LNCAP (cell line): ENCODE data around the gene ZNF579.

ENCODE experiments used
- TF ChIP-seq, protein P1 (sequence below): fragments of 450-650 bp; IDR thresholded peaks from 2 replicates; pipeline ENCODE4 v1.5.1; 2017; ENCODE audit warnings: mild to moderate bottlenecking

The ZNF579 gene

DNA sequence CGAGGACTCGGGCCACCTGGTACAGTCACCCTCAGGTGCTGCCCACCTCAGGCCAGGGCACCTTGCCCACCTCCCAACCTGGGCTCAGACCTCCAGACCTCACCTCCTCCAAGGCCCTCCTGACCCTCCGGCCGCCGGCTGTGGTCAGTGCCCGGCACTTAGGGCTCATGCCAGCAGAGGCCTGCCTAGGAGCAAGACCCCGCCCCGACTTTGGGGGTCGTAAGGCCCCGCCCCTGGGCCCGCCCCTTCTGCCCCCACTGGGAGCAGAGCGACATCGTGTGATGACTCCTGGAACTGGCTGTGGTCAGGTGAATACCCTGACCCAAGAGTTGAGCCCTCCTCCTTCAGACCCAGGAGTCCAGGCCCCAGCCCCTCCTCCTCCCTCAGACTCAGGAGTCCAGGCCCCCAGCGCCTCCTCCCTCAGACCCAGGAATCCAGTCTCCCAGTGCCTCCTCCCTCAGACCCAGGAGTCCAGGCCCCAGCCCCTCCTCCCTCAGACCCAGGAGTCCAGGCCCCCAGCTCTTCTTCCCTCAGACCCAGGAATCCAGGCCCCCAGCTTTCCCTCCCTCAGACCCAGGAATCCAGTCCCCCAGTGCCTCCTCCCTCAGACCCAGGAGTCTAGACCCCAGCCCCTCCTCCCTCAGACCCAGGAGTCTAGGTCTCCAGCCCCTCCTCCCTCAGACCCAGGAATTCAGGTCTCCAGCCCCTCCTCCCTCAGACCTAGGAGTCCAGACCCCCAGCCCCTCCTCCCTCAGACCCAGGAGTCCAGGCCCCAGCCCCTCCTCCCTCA lies 43.5 kb downstream of the ZNF579 start, which contains the start of gene SBK2:
Gene SBK2, minus strand, starts transcription at position 183 of the 790 bp plus-strand sequence. CDS start 839 bp downstream, outside the sequence.
- TF ChIP-seq, protein P1, sequence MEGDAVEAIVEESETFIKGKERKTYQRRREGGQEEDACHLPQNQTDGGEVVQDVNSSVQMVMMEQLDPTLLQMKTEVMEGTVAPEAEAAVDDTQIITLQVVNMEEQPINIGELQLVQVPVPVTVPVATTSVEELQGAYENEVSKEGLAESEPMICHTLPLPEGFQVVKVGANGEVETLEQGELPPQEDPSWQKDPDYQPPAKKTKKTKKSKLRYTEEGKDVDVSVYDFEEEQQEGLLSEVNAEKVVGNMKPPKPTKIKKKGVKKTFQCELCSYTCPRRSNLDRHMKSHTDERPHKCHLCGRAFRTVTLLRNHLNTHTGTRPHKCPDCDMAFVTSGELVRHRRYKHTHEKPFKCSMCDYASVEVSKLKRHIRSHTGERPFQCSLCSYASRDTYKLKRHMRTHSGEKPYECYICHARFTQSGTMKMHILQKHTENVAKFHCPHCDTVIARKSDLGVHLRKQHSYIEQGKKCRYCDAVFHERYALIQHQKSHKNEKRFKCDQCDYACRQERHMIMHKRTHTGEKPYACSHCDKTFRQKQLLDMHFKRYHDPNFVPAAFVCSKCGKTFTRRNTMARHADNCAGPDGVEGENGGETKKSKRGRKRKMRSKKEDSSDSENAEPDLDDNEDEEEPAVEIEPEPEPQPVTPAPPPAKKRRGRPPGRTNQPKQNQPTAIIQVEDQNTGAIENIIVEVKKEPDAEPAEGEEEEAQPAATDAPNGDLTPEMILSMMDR = no peak

- TF ChIP-seq, protein P1 = no peak
Measured at GRCh38 chr19:55536366-55536765, 44.3 kb downstream of the ZNF579 start.

DNA sequence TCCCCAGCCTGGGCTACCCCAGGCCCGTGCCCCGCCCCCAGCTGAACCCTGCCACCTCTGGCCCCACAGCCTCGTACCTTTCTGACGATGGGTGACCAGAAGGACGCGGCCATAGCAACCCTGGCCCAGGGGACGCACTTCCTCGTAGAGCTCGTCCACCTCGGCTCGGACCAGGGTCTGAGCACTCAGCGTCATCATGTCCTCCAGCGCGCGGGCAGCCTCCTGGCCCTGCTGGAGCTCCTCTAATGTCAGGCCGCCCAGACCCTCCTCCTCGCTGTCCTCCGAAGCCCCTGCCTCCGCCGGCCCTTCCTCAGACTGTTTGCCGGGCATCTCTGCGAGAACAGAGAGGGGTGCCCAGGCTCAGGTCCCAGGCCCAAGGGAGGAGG lies 44.7 kb downstream of the ZNF579 start:
- TF ChIP-seq, protein P1 = no peak

- TF ChIP-seq, protein P1 = no peak
Measured at GRCh38 chr19:55535173-55535964, 45.3 kb downstream of the ZNF579 start.

- TF ChIP-seq, protein P1 = no peak
Measured at GRCh38 chr19:55530996-55531395, 49.7 kb downstream of the ZNF579 start.

- TF ChIP-seq, protein P1 = no peak
Measured at GRCh38 chr19:55529636-55530234, 50.9 kb downstream of the ZNF579 start.

DNA sequence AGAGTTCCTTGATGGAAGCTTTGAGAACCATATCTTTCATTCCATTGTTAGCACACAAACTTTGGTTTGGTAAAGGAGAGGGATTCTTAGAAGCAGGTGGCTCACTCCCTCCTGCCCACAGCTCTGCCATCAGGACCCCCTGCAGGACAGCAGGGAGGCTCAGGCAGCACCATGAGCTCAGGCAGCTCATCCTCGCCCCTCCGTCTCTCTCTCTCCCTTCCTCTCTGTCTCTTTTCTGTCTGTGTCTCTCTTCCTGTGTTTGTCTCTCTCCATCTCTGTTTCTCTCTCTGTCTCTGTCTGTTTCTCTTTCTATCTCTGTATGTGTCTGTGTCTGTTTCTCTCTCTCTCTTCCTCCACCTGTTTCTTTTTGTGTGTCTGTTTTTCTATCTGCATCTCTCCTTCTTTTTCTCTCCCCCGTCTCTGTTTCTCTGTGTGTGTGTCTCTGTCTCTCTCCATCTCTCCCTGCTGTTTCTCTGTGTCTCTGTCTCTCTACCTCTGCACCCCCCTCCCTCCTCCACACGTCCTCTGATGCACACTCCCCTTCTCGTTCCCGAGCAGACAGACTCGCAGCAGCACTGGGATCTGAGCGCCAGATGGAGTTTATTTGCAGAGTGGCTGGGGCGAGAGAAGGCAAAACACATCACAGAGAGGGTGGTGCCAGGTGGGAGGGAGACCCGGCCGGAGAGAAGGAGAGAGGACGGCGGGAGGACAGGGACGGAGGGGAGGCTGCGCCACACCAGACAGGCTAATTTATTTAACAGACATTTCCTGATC lies 52.4 kb downstream of the ZNF579 start:
- TF ChIP-seq, protein P1 = no peak
